Measurements from ENCODE around the gene DCHS2.

- TF ChIP-seq CTCF (IDR thresholded peaks at IDR 0.05 in 2 of 3, conservative IDR thresholded peaks at IDR 0.05 in 1 of 3; ENCODE audit: control insufficient read depth in 2 of 3, extremely low read depth in 1 of 3, insufficient read depth in 1 of 3, low read depth in 3 of 3, low read length in 3 of 3) (no peak), ATF3 (IDR thresholded peaks at IDR 0.05; ENCODE audit: borderline replicate concordance, extremely low read depth, low read depth, low read length) (no peak), KDM1A (IDR thresholded peaks at IDR 0.05; ENCODE audit: borderline replicate concordance) (no peak), PBX3 (IDR thresholded peaks at IDR 0.05; ENCODE audit: insufficient replicate concordance, low read depth, low read length) (no peak), RAD21 (IDR thresholded peaks at IDR 0.05; ENCODE audit: insufficient read depth, low read depth, low read length) (no peak), SRF (IDR thresholded peaks at IDR 0.05; ENCODE audit: low read depth in 2 of 2, low read length in 2 of 2) (no peak), USF1 (IDR thresholded peaks at IDR 0.05; ENCODE audit: borderline replicate concordance, extremely low read length, insufficient read depth, low read depth, low read length) (no peak), HDAC2 (IDR thresholded peaks at IDR 0.05) (no peak), TCF7 (IDR thresholded peaks at IDR 0.05; ENCODE audit: borderline replicate concordance) (no peak), CUX1 (IDR thresholded peaks at IDR 0.05; ENCODE audit: insufficient replicate concordance, low read depth, low read length) (no peak), ETV6 (conservative IDR thresholded peaks at IDR 0.05 in 1 of 2, IDR thresholded peaks at IDR 0.05 in 1 of 2; ENCODE audit: borderline replicate concordance in 1 of 2, low read depth in 1 of 2) (no peak), POLR2A (IDR thresholded peaks at IDR 0.05; ENCODE audit: low read depth, low read length) (no peak)
These were observed 40.6 kb downstream of the DCHS2 start for GRCh38 chr4:154450966-154451365.

All from GM12878 (cell line).